Panc1 (cell line): ENCODE measurements around the gene HSD17B2. TPM values are rescaled to one million over a fixed set of nuclear protein-coding genes. Genes with fewer than 3 reads are reported as not detected.

Experiments
- ATAC-seq: fragments of 200-7000 bp; cut with Tn5 transposase; 2 replicates; pipeline ENCODE4 v1.9.1; 2020; ENCODE audit warnings: mild to moderate bottlenecking, moderate library complexity
- BruUV-seq: library from RNA; stranded (reverse); fragments of 400-500 nt; replicated peaks from 2 replicates; lab custom pipeline; 2021; lab: Mats Ljungman, UMichigan
- CTCF ChIA-PET: fragments of 300-600 bp; sonication (Branson Sonifier 250); formaldehyde crosslinking; loops from one replicate; lab custom pipeline; 2022; ENCODE audit warnings: antibody characterized with exemption; lab: Charles Lee
- POLR2A ChIA-PET: fragments of 300-600 bp; sonication (Branson Sonifier 250); formaldehyde crosslinking; loops from one replicate; lab custom pipeline; 2022; ENCODE audit warnings: antibody characterized with exemption; lab: Charles Lee
- DNase-seq: peaks from one replicate; pipeline ENCODE4 v3.0.0-alpha.2; 2010; ENCODE audit warnings: low read depth, low spot score
- H3K27ac ChIP-seq: 2 replicates; pipeline ENCODE4 v1.5.1; 2011; ENCODE audit warnings: mild to moderate bottlenecking, low read length, inconsistent platforms
- H3K27me3 ChIP-seq: fragments of 200-500 bp; sonication (Bioruptor generic); 2 replicates; pipeline ENCODE4 v1.6.0; 2014; ENCODE audit warnings: low read length, inconsistent platforms; ENCODE audit not compliant: control insufficient read depth, insufficient read depth
- H3K36me3 ChIP-seq: fragments of 200-500 bp; sonication (Bioruptor generic); 2 replicates; pipeline ENCODE4 v1.5.1; 2014; ENCODE audit warnings: inconsistent platforms, mild to moderate bottlenecking, low read length, moderate library complexity; ENCODE audit not compliant: control insufficient read depth, insufficient read depth
- H3K4me1 ChIP-seq: 2 replicates; pipeline ENCODE4 v1.5.1; 2011; ENCODE audit warnings: inconsistent platforms, mild to moderate bottlenecking, low read length, moderate library complexity; ENCODE audit not compliant: control insufficient read depth, insufficient read depth
- H3K4me3 ChIP-seq, 2 experiments: 2 replicates each; pipeline ENCODE4 v1.5.1; 2011 to 2012; ENCODE audit warnings: low read depth in 2 of 2, low read length in 2 of 2, mild to moderate bottlenecking in 2 of 2, inconsistent platforms in 1 of 2, moderate library complexity in 1 of 2
- H3K9me3 ChIP-seq: fragments of 200-500 bp; sonication (Bioruptor generic); 2 replicates; pipeline ENCODE4 v1.5.1; 2014; ENCODE audit warnings: low read depth, mild to moderate bottlenecking, inconsistent platforms, low read length, moderate library complexity; ENCODE audit not compliant: control insufficient read depth, insufficient read depth
- POLR2AphosphoS5 ChIP-seq: IDR thresholded peaks from 2 replicates; pipeline ENCODE4 v1.6.1; 2012; ENCODE audit warnings: mild to moderate bottlenecking, low read depth, low read length, moderate library complexity
- SIN3A ChIP-seq: IDR thresholded peaks from 2 replicates; pipeline ENCODE4 v1.6.1; 2012; ENCODE audit warnings: low read depth, mild to moderate bottlenecking, low read length, moderate library complexity, borderline replicate concordance; ENCODE audit not compliant: insufficient read depth
- TCF7L2 ChIP-seq: IDR thresholded peaks from 2 replicates; pipeline ENCODE4 v1.6.1; 2011; ENCODE audit warnings: mild to moderate bottlenecking, low read depth, low read length, inconsistent platforms
- in situ Hi-C: cut with HindIII; loops from 2 replicates; pipeline ENCODE4 v1.10.0; 2016; ENCODE audit warnings: low sequenced_read_pairs, low pct_unique_long_range_greater_than_20kb
- intact Hi-C: fragments of 100-400 bp; cut with micrococcal nuclease; formaldehyde crosslinking; loops from one replicate; pipeline ENCODE4 v1.10.0; 2022; ENCODE audit not compliant: unreplicated experiment
- total RNA-seq: library from RNA; stranded (reverse); gene quantifications from one replicate; pipeline ENCODE4 v1.2.1, GENCODE V29; 2021; ENCODE audit not compliant: unreplicated experiment
- TF ChIP-seq, protein P1 (sequence below): fragments of 450-650 bp; IDR thresholded peaks from 2 replicates; pipeline ENCODE4 v1.5.1; 2017; ENCODE audit warnings: mild to moderate bottlenecking
- TF ChIP-seq, protein P2 (sequence below), 2 experiments: IDR thresholded peaks; 2 replicates each; pipeline ENCODE4 v1.6.1; 2011 to 2012; ENCODE audit warnings: low read depth in 2 of 2, control low read depth in 1 of 2, low read length in 1 of 2, mild to moderate bottlenecking in 1 of 2, moderate library complexity in 1 of 2; ENCODE audit not compliant: insufficient read depth in 1 of 2

The HSD17B2 gene
- total RNA-seq, 1 experiment from 2014 or later: 0.41 TPM

DNA sequence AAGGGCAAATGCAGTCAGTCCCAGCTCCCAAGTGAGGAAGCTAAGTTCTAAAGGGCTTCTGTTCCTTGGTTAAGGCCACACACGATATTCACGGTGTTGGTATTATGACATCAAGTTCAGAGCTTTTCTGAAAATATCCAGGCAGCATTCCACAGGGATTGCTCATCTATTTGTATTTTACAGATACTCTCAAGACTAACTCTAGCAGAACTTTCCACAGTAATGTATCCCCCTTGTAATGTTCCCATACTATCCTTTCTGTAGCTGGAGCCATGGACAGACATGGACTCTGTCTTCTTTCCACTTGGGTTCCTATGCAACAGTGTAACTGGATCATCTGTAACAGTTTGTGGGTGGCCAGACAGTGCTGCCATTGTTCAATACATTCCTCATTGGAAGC is 37.3 kb upstream of the HSD17B2 start:
- in situ Hi-C loops (no loop called here), intact Hi-C loops (no loop called here)
- DNase-seq: no peak
- POLR2A ChIA-PET: no interaction called here
- H3K27me3 ChIP-seq: no peaks in the 10 kb centered on the region
- ATAC-seq: peak; percentile 64
- TF ChIP-seq TCF7L2: no peak
- TF ChIP-seq SIN3A: no peak
- TF ChIP-seq, protein P1, sequence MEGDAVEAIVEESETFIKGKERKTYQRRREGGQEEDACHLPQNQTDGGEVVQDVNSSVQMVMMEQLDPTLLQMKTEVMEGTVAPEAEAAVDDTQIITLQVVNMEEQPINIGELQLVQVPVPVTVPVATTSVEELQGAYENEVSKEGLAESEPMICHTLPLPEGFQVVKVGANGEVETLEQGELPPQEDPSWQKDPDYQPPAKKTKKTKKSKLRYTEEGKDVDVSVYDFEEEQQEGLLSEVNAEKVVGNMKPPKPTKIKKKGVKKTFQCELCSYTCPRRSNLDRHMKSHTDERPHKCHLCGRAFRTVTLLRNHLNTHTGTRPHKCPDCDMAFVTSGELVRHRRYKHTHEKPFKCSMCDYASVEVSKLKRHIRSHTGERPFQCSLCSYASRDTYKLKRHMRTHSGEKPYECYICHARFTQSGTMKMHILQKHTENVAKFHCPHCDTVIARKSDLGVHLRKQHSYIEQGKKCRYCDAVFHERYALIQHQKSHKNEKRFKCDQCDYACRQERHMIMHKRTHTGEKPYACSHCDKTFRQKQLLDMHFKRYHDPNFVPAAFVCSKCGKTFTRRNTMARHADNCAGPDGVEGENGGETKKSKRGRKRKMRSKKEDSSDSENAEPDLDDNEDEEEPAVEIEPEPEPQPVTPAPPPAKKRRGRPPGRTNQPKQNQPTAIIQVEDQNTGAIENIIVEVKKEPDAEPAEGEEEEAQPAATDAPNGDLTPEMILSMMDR: no peak
- TF ChIP-seq, protein P2, sequence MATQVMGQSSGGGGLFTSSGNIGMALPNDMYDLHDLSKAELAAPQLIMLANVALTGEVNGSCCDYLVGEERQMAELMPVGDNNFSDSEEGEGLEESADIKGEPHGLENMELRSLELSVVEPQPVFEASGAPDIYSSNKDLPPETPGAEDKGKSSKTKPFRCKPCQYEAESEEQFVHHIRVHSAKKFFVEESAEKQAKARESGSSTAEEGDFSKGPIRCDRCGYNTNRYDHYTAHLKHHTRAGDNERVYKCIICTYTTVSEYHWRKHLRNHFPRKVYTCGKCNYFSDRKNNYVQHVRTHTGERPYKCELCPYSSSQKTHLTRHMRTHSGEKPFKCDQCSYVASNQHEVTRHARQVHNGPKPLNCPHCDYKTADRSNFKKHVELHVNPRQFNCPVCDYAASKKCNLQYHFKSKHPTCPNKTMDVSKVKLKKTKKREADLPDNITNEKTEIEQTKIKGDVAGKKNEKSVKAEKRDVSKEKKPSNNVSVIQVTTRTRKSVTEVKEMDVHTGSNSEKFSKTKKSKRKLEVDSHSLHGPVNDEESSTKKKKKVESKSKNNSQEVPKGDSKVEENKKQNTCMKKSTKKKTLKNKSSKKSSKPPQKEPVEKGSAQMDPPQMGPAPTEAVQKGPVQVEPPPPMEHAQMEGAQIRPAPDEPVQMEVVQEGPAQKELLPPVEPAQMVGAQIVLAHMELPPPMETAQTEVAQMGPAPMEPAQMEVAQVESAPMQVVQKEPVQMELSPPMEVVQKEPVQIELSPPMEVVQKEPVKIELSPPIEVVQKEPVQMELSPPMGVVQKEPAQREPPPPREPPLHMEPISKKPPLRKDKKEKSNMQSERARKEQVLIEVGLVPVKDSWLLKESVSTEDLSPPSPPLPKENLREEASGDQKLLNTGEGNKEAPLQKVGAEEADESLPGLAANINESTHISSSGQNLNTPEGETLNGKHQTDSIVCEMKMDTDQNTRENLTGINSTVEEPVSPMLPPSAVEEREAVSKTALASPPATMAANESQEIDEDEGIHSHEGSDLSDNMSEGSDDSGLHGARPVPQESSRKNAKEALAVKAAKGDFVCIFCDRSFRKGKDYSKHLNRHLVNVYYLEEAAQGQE (IDR thresholded peaks at IDR 0.05; ENCODE audit: insufficient read depth in 1 of 2, low read depth in 2 of 2, low read length in 1 of 2): no peak
- no peak for TF ChIP-seq POLR2AphosphoS5
- no peak overlapping the region for H3K4me3 ChIP-seq
- H3K27ac ChIP-seq: no peak overlapping the region
- H3K9me3 ChIP-seq: no peaks in the 10 kb centered on the region
- BruUV-seq: no TSS peak
- no peaks in the 10 kb centered on the region for H3K36me3 ChIP-seq
- CTCF ChIA-PET: no interaction called here
- 0 out of 2 replicates have a peak, but pooled peaks cover 2% of the 10 kb centered on the region for H3K4me1 ChIP-seq

DNA sequence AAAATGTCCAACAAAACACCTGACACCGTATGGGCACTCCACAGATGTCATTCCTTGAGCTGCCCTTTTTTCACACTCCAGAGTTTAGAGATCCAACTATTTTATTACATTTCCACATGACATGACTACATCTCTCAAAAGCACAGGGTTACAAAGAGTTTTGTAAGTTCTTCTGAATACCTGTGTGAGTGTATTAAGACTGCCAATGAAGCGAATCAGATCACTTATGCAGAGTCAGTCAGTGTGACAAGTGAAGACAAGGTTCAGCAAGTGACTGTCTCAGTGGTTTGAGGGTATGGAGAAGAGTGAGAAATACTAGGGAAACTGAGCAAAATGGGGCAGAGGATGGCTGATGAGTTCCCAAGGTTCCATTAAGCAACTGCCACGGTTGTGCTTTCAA is 32.2 kb upstream of the HSD17B2 start:
- ATAC-seq: no peak
- Histone ChIP-seq H3K4me1 (no peaks in the 10 kb centered on the region), H3K36me3 (no peaks in the 10 kb centered on the region), H3K9me3 (no peaks in the 10 kb centered on the region), H3K27me3 (no peaks in the 10 kb centered on the region), H3K27ac (no peak overlapping the region), H3K4me3 (no peak overlapping the region)
- in situ Hi-C loops: no loop called here
- intact Hi-C loops: no loop called here
- ChIA-PET POLR2A (interaction anchor here (0.7 kb wide), 1 partner anchor 483 kb away, joined by 3 read pairs; no protein-coding TSS in a partner anchor), CTCF (no interaction called here)
- BruUV-seq: no TSS peak
- TF ChIP-seq, protein P2 (IDR thresholded peaks at IDR 0.05; ENCODE audit: insufficient read depth in 1 of 2, low read depth in 2 of 2, low read length in 1 of 2): no peak
- no peak for TF ChIP-seq TCF7L2
- no peak for TF ChIP-seq POLR2AphosphoS5
- TF ChIP-seq, protein P1: no peak
- no peak for TF ChIP-seq SIN3A
- DNase-seq: no peak
